ENCODE results near the gene COL21A1. TPM values are rescaled to one million over a fixed set of nuclear protein-coding genes. Genes with fewer than 3 reads are reported as not detected.

The COL21A1 gene
- total RNA-seq, 2 experiments from 2014 or later = not detected

- ChIA-PET CTCF (ENCODE audit: unreplicated experiment) (no interaction called here), POLR2A (interaction anchor here (0.6 to 0.8 kb wide), 2 partner anchors 11 to 495 kb away, joined by 3 read pairs; no protein-coding TSS in a partner anchor)
- Histone ChIP-seq H3K27ac (ENCODE audit: low read depth, low read length, poor library complexity, severe bottlenecking) (no peak overlapping the region), H2AFZ (ENCODE audit: low read length) (no peak overlapping the region), H4K20me1 (ENCODE audit: insufficient read depth, low read length) (no peaks in the 10 kb centered on the region), H3K4me2 (ENCODE audit: low read length) (no peak overlapping the region), H3K9me3 (ENCODE audit: low read length) (no peaks in the 10 kb centered on the region), H3K4me1 (ENCODE audit: insufficient read depth, low read length, poor library complexity, severe bottlenecking) (no peaks in the 10 kb centered on the region), H3K4me3 (ENCODE audit: low read depth, low read length, poor library complexity, severe bottlenecking) (no peak overlapping the region), H3K79me2 (ENCODE audit: insufficient read depth, low read depth, low read length) (no peaks in the 10 kb centered on the region), H3K9me2 (ENCODE audit: insufficient read depth, low read length) (no peaks in the 10 kb centered on the region), H3K36me3 (ENCODE audit: insufficient read depth, low read length) (no peaks in the 10 kb centered on the region)
- intact Hi-C loops (cut with micrococcal nuclease; ENCODE audit: unreplicated experiment) = no loop called here
- TF ChIP-seq CTCF (conservative IDR thresholded peaks at IDR 0.05; ENCODE audit: low read length) (no peak), EZH2phosphoT487 (IDR thresholded peaks at IDR 0.05; ENCODE audit: borderline replicate concordance, low read depth, low read length) (no peak)
- BruUV-seq (replicated peaks) = no TSS peak
- no peak for DNase-seq (ENCODE audit: low spot score)
These were observed 199.3 kb downstream of the COL21A1 start for GRCh38 chr6:56047931-56048540.

GRCh38 chr6:56046576-56046975 is 200.8 kb downstream of the COL21A1 start:
- Histone ChIP-seq H3K9me3 (ENCODE audit: low read length) (no peaks in the 10 kb centered on the region), H3K4me3 (ENCODE audit: low read depth, low read length, poor library complexity, severe bottlenecking) (no peak overlapping the region), H3K4me1 (ENCODE audit: insufficient read depth, low read length, poor library complexity, severe bottlenecking) (no peaks in the 10 kb centered on the region), H3K27ac (ENCODE audit: low read depth, low read length, poor library complexity, severe bottlenecking) (no peak overlapping the region), H3K36me3 (ENCODE audit: insufficient read depth, low read length) (no peaks in the 10 kb centered on the region), H3K79me2 (ENCODE audit: insufficient read depth, low read depth, low read length) (no peaks in the 10 kb centered on the region), H3K4me2 (ENCODE audit: low read length) (no peak overlapping the region), H3K9me2 (ENCODE audit: insufficient read depth, low read length) (no peaks in the 10 kb centered on the region), H2AFZ (ENCODE audit: low read length) (no peak overlapping the region), H4K20me1 (ENCODE audit: insufficient read depth, low read length) (no peaks in the 10 kb centered on the region)
- ChIA-PET POLR2A (no interaction called here), CTCF (ENCODE audit: unreplicated experiment) (no interaction called here)
- no peak for DNase-seq (ENCODE audit: low spot score)
- no peak for TF ChIP-seq EZH2phosphoT487 (IDR thresholded peaks at IDR 0.05; ENCODE audit: borderline replicate concordance, low read depth, low read length)
- no peak for TF ChIP-seq CTCF (conservative IDR thresholded peaks at IDR 0.05; ENCODE audit: low read length)
- intact Hi-C loops (cut with micrococcal nuclease; ENCODE audit: unreplicated experiment) = no loop called here
- BruUV-seq (replicated peaks) = no TSS peak

- no peak overlapping the region for H3K27ac ChIP-seq (ENCODE audit: low read depth, low read length, poor library complexity, severe bottlenecking)
- ChIA-PET POLR2A (no interaction called here), CTCF (ENCODE audit: unreplicated experiment) (no interaction called here)
- TF ChIP-seq CTCF (conservative IDR thresholded peaks at IDR 0.05; ENCODE audit: low read length) (no peak), EZH2phosphoT487 (IDR thresholded peaks at IDR 0.05; ENCODE audit: borderline replicate concordance, low read depth, low read length) (no peak)
- H3K79me2 ChIP-seq (ENCODE audit: insufficient read depth, low read depth, low read length) = no peaks in the 10 kb centered on the region
- H3K9me3 ChIP-seq (ENCODE audit: low read length) = no peaks in the 10 kb centered on the region
- intact Hi-C loops (cut with micrococcal nuclease; ENCODE audit: unreplicated experiment) = no loop called here
- no peaks in the 10 kb centered on the region for H4K20me1 ChIP-seq (ENCODE audit: insufficient read depth, low read length)
- no peak overlapping the region for H2AFZ ChIP-seq (ENCODE audit: low read length)
- H3K4me1 ChIP-seq (ENCODE audit: insufficient read depth, low read length, poor library complexity, severe bottlenecking) = no peaks in the 10 kb centered on the region
- H3K9me2 ChIP-seq (ENCODE audit: insufficient read depth, low read length) = no peaks in the 10 kb centered on the region
- no TSS peak for BruUV-seq (replicated peaks)
- DNase-seq (ENCODE audit: low spot score) = no peak
- no peak overlapping the region for H3K4me2 ChIP-seq (ENCODE audit: low read length)
- H3K36me3 ChIP-seq (ENCODE audit: insufficient read depth, low read length) = no peaks in the 10 kb centered on the region
- no peak overlapping the region for H3K4me3 ChIP-seq (ENCODE audit: low read depth, low read length, poor library complexity, severe bottlenecking)
These were observed 203.6 kb downstream of the COL21A1 start for GRCh38 chr6:56043761-56044160.
